ENCODE data around the gene ENOX1. TPM values are rescaled to one million over a fixed set of nuclear protein-coding genes. Genes with fewer than 3 reads are reported as not detected.
A peak's percentile ranks its signal among the peaks of the same experiment; 100 is the strongest.

ENOX1 gene
- total and polyA plus RNA-seq, 2 of the 8 experiments (the other 6 are each of a cell fraction or from before 2014, with no cell fraction given), result 0.23 to 0.37 TPM

DNA sequence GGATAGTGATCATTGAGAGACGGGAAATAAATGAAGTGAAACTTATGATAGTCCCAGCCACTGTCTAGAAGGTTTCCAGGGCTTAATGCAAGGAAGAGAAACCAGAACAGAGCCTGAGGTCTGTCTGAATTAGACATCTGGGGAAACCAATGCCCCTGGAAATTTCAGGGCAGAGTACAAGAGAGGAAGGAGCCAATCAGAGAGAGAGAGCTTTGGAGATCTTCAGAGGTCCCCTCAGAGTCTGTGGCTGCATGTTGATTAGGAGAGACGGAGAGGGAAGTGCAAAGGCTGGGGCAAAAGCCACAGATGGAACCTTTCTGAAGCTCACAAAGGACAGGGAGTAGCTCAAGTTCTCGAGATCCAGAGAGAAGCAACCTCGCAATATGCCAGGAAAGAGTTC lies 385.4 kb downstream of the ENOX1 start:
- Histone ChIP-seq H2BK5ac (ENCODE audit: low read depth, low read length) (no peak overlapping the region), H2AK5ac (ENCODE audit: low read depth, low read length) (no peak overlapping the region), H3K9me3 (ENCODE audit: insufficient read depth in 2 of 2, low read depth in 1 of 2, low read length in 1 of 2) (no peaks in the 10 kb centered on the region), H3K36me3 (ENCODE audit: control insufficient read depth in 2 of 4, insufficient read depth in 4 of 4, low read length in 3 of 4) (no peaks in the 10 kb centered on the region; a peak in 1 of 8 replicates), H3K4ac (replicated peaks; ENCODE audit: insufficient read length, low read depth, low read length) (no peak overlapping the region), H3K18ac (ENCODE audit: extremely low read depth, low read length) (no peak overlapping the region), H3K56ac (replicated peaks; ENCODE audit: insufficient read length, low read depth, low read length) (no peak overlapping the region), H2BK20ac (ENCODE audit: low read length) (no peak overlapping the region), H2BK12ac (ENCODE audit: low read depth, low read length) (no peak overlapping the region), H4K8ac (ENCODE audit: extremely low read depth, insufficient read depth, low read length) (no peak overlapping the region), H4K5ac (ENCODE audit: insufficient read length, low read depth, low read length) (no peak overlapping the region), H2BK15ac (ENCODE audit: low read length) (no peak overlapping the region), H3K23ac (ENCODE audit: insufficient read length) (no peak overlapping the region), H2AFZ (ENCODE audit: low read length) (peak overlapping the region; percentile 83), H2BK120ac (replicated peaks; ENCODE audit: low read depth, low read length) (no peak overlapping the region), H3K4me1 (replicated peaks in 1 of 4; ENCODE audit: control insufficient read depth in 3 of 4, insufficient read depth in 4 of 4, low read length in 3 of 4) (no peaks in the 10 kb centered on the region), H3K23me2 (ENCODE audit: low read depth, low read length) (peaks cover 2% of the 10 kb centered on the region; the same call in 1 of the 2 replicates), H3K79me2 (ENCODE audit: control insufficient read depth in 1 of 2, insufficient read depth in 2 of 2, low read length in 2 of 2) (no peaks in the 10 kb centered on the region), H3K79me1 (ENCODE audit: low read depth, low read length) (no peaks in the 10 kb centered on the region), H3K9ac (replicated peaks in 1 of 4; ENCODE audit: extremely low read depth in 1 of 4, low read depth in 3 of 4, low read length in 3 of 4) (no peak overlapping the region), H4K20me1 (replicated peaks in 1 of 2; ENCODE audit: control insufficient read depth in 1 of 2, insufficient read depth in 2 of 2, low read length in 2 of 2) (no peaks in the 10 kb centered on the region), H3K14ac (ENCODE audit: insufficient read length) (no peak overlapping the region), H3K4me3 (ENCODE audit: extremely low read depth in 1 of 4, insufficient read depth in 2 of 4, low read depth in 3 of 4, low read length in 4 of 4) (no peak overlapping the region), H3K27me3 (replicated peaks in 1 of 4; ENCODE audit: control insufficient read depth in 3 of 4, extremely low read depth in 1 of 4, insufficient read depth in 3 of 4, low read length in 3 of 4) (no peaks in the 10 kb centered on the region), H3K27ac (ENCODE audit: low read depth, low read length) (no peak overlapping the region), H3K4me2 (ENCODE audit: insufficient read depth in 1 of 2, low read depth in 2 of 2, low read length in 2 of 2) (no peak overlapping the region), H4K91ac (replicated peaks; ENCODE audit: insufficient read length, low read length) (no peak overlapping the region)
- CTCF ChIA-PET (ENCODE audit: partially characterized antibody), result no interaction called here
- WGBS, 2 experiments (ENCODE audit: extremely low coverage in 1 of 2, insufficient coverage in 1 of 2, insufficient read length in 1 of 2, insufficient replicate concordance in 2 of 2, low coverage in 1 of 2, low lambda C conversion rate in 2 of 2, missing lambda C conversion rate in 1 of 2), result 97% methylated on average over 4 of the region's 4 CpGs; no CpG with 5 or more reads in 1 of the 2 experiments
- no peak for FAIRE-seq
- DNase-seq (ENCODE audit: low read depth in 1 of 2, low spot score in 2 of 2), result no peak
- POLR2A ChIA-PET (ENCODE audit: partially characterized antibody), result no interaction called here
- TF ChIP-seq POLR2A (IDR thresholded peaks at IDR 0.05; ENCODE audit: control extremely low read depth in 1 of 2, low read depth in 2 of 2, low read length in 2 of 2) (no peak), HDAC6 (IDR thresholded peaks at IDR 0.05; ENCODE audit: low read depth, low read length) (no peak), GABPA (IDR thresholded peaks at IDR 0.05; ENCODE audit: borderline replicate concordance, insufficient read depth, low read length) (no peak), ATF2 (IDR thresholded peaks at IDR 0.05; ENCODE audit: low read length) (no peak), ZNF274 (IDR thresholded peaks at IDR 0.05; ENCODE audit: borderline replicate concordance, extremely low read depth, low read length) (no peak), SIRT6 (IDR thresholded peaks at IDR 0.05; ENCODE audit: low read length) (no peak), NANOG (IDR thresholded peaks at IDR 0.05; ENCODE audit: insufficient read depth, low read depth, low read length, poor library complexity, severe bottlenecking) (no peak), FOSL1 (IDR thresholded peaks at IDR 0.05; ENCODE audit: insufficient read depth, low read depth, low read length) (no peak)
- TF ChIP-seq, protein P1, sequence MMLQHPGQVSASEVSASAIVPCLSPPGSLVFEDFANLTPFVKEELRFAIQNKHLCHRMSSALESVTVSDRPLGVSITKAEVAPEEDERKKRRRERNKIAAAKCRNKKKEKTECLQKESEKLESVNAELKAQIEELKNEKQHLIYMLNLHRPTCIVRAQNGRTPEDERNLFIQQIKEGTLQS (IDR thresholded peaks at IDR 0.05; ENCODE audit: insufficient read depth, low read depth, low read length), result no peak

All from H1 (cell line).